Activated CD4-positive, alpha-beta T cell treated with anti-CD3 and anti-CD28 coated beads, Interleukin-2, amount 10 ng/mL, durations not matched to agents 24 days and 14 days (primary cell): ENCODE results near the gene MED8. TPM values are rescaled to one million over a fixed set of nuclear protein-coding genes. Genes with fewer than 3 reads are reported as not detected.

Experiments used
- DNase-seq: peaks from one replicate; pipeline ENCODE4 v3.0.0; 2022
- H3K27ac Mint-ChIP-seq: one replicate; pipeline ENCODE4 v1.8.0; 2022; ENCODE audit warnings: mild to moderate bottlenecking, mixed read lengths
- H3K27me3 Mint-ChIP-seq: one replicate; pipeline ENCODE4 v1.8.0; 2022; ENCODE audit warnings: mixed read lengths
- H3K36me3 Mint-ChIP-seq: one replicate; pipeline ENCODE4 v1.8.0; 2022; ENCODE audit warnings: low read depth, mild to moderate bottlenecking, mixed read lengths
- H3K4me1 Mint-ChIP-seq: one replicate; pipeline ENCODE4 v1.8.0; 2021; ENCODE audit warnings: mixed read lengths
- H3K4me3 Mint-ChIP-seq: one replicate; pipeline ENCODE4 v1.8.0; 2022; ENCODE audit warnings: mild to moderate bottlenecking, moderate library complexity, mixed read lengths
- H3K9me3 Mint-ChIP-seq: one replicate; pipeline ENCODE4 v1.8.0; 2021; ENCODE audit warnings: mixed read lengths
- intact Hi-C: fragments of 100-400 bp; cut with micrococcal nuclease; formaldehyde crosslinking; loops from one replicate; pipeline ENCODE4 v1.15.1; 2023
- total RNA-seq: library from RNA; stranded (reverse); gene quantifications from 2 replicates; pipeline ENCODE4 v1.2.3, GENCODE V29; 2022

MED8 gene, protein sequence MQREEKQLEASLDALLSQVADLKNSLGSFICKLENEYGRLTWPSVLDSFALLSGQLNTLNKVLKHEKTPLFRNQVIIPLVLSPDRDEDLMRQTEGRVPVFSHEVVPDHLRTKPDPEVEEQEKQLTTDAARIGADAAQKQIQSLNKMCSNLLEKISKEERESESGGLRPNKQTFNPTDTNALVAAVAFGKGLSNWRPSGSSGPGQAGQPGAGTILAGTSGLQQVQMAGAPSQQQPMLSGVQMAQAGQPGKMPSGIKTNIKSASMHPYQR
- total RNA-seq = 39.6 and 45.1 TPM in 2 replicates

DNA sequence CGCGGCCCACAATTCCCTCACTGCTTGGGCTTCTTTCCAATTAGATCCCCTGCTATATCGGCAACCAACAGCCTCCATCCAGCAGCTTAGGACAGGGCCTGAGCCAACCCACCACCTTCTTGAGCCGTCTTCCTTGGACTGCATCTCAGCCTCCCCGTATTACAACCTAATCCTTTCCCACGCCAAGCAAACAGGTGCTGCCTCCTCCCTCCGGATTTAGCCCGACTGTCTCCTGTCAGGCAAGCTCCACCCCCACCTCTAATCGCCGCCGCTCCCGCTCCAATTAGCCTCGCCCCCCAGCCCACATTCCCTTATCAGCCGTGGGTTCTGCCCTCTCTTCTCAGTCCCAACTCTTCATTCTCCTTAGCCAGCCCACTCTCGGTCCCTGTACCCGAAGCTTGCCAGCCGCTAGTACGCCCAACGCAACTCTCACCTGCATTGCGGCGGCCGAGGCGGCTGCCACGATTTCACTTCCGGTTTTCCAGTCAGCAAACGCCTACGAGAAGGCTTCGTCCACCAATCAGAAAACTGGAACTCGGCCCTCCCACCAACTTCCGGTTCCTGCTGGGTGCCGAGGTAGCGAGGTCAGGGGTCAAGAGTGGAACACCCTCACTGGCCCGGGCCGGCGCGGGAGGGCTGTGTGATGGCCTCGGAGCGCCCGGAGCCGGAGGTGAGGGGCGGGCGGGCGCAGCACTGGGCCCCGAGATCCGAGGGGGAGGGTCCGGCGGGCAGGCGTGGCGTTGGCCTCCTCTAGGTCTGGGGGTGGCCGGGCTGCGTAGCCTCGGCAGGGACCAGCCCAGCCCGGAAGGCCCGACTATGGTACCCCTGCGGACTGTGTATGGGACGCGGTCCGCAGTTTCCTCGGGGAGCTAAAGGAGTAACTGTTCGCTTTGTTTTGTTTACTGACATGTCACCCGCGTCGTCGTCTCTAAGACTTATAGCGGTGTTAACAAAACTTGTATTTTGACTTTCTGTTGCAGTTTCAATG lies at the start of gene MED8, which contains the start of gene SZT2:
MED8 (minus strand) TSS at position 475 of the 988 bp plus-strand sequence; CDS start at position 439, 36 bp downstream.
SZT2 (plus strand) TSS at position 574 of the 988 bp plus-strand sequence; CDS start at position 644, 70 bp downstream.
- intact Hi-C loops = loop anchor here (1.0 to 2.0 kb wide), 4 partner anchors 21 to 543 kb away; partner anchors contain the start of genes CDC20, CFAP57, EBNA1BP2 and ELOVL1
- DNase-seq = peak; percentile 99
- Mint-ChIP-seq H3K27me3 (no peaks in the 10 kb centered on the region), H3K36me3 (peaks cover 37% of the 10 kb centered on the region), H3K4me1 (peaks cover 40% of the 10 kb centered on the region), H3K4me3 (peak within 1 kb of the TSS; percentile 99), H3K27ac (peak within 1 kb of the TSS; percentile 95), H3K9me3 (no peaks in the 10 kb centered on the region)

DNA sequence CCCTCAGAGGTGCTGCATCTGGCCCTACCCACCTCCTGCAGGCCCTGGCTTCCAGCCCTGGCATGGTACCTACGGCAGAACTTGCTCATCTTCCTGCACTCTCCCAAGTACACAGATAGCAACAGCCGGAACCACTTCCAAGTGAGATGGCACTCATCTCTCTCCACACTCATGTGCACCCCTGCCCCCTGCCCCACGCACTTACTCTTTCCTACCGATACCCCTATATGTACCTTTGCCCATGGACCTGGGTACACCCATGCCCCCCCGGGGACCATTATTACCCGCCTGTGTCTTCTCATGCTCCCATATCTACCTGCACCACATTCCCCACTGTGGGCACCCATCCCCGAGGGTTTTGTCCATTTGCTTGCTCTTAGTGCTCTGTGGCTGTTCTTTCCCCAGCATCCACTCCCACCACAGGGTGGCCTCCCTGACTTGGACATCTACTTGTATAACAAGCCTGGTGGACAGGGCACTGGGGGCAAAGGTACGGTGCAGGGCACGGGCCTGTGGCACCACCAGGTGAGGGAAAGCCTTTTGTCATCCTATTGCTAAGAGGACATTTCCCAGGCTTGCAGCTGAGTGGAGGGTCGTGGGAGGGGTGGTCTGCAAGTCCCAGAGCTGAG lies 49.5 kb upstream of the MED8 start:
- Mint-ChIP-seq H3K27ac (no peak overlapping the region), H3K36me3 (peaks cover 39% of the 10 kb centered on the region), H3K27me3 (no peaks in the 10 kb centered on the region), H3K4me1 (peaks cover 7% of the 10 kb centered on the region), H3K4me3 (no peak overlapping the region), H3K9me3 (no peaks in the 10 kb centered on the region)
- intact Hi-C loops = no loop called here
- no peak for DNase-seq

DNA sequence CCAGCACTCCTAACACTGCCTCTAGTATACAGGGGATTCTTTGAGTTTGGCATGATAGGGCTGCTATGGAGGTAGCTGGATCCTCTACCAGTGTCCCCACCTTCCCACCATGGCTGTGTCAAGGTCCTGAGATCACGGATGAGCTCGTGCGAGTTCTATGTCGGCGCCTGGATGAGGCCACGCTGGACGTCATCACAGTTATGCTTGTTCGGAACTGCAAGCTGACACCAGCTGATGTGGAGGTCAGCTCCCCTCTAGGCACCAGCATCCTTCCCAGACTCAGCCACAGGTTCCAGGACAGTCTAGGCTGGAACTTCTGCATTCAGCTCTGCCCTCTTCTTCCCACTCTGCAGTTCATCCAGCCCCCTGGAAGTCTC lies 49.0 kb upstream of the MED8 start:
- intact Hi-C loops = no loop called here
- Mint-ChIP-seq H3K27me3 (no peaks in the 10 kb centered on the region), H3K9me3 (no peaks in the 10 kb centered on the region), H3K36me3 (peaks cover 38% of the 10 kb centered on the region), H3K4me3 (no peak overlapping the region), H3K4me1 (peaks cover 7% of the 10 kb centered on the region), H3K27ac (no peak overlapping the region)
- no peak for DNase-seq

DNA sequence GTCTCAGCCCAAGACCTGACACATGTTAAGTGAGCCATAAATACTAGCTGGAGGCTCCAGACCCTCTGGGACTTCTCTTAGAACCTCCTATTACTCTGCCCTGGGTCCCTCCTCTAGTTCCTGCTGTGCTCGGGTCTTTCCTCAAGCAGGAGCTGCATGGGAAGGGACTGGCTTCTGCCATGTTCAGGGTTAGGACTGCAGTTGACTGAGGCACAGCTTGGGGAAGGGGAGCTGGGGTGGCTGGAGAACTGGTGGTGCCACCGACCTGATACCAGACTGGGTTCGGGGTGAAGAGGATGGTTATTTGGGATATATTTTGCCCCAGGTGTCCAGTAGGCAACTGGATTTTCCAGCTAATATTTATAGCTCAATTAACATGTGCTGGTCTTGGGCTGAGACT lies 48.4 kb upstream of the MED8 start:
- DNase-seq = no peak
- Mint-ChIP-seq H3K9me3 (no peaks in the 10 kb centered on the region), H3K4me3 (no peak overlapping the region), H3K27me3 (no peaks in the 10 kb centered on the region), H3K4me1 (peaks cover 7% of the 10 kb centered on the region), H3K36me3 (peaks cover 40% of the 10 kb centered on the region), H3K27ac (no peak overlapping the region)
- intact Hi-C loops = no loop called here

DNA sequence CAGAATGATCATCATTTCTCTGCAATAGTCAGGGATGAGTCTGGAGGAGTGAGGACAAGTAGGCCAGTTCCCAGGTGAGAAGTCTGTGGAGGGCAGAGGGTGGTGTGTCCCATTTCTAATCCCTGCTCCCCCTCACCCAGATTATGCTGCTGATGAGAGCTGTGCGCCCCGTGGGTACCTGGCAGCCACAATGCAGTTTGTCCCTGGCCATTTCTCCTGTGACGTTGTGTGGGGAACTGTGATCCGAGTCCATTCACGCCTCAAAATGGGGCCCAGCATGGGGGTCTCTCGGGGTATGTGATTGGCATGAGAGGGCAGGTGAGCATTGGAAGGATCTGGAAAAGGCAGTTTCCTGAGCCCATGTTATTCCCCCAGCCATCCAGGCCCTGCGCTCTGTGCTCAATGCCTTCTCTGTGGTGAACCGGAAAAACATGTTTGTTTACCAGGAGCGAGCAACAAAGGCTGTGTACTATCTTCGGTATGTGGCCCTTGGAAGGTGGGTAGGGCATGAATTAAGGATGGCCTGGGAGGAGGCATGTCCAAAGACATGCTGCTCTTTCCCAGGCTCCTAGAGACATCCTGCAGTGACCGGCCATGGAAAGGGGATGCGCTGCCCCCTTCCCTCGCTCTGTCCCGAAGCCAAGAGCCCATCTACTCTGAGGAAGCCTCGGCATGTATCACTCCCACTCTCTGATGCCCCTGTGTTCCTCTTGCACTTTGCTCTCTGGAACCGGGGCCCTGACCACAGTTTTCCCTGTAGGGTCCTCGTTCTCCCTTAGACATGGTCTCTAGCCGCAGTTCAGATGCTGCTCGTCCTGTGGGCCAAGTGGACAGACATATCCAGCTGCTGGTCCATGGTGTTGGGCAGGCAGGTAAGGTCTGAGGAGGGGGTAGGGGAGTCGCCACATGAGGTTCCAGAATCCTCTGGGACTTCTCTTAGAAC lies 47.7 kb upstream of the MED8 start:
- DNase-seq = no peak
- Mint-ChIP-seq H3K27ac (no peak overlapping the region), H3K27me3 (no peaks in the 10 kb centered on the region), H3K9me3 (no peaks in the 10 kb centered on the region), H3K36me3 (peaks cover 41% of the 10 kb centered on the region), H3K4me3 (no peak overlapping the region), H3K4me1 (peaks cover 7% of the 10 kb centered on the region)
- intact Hi-C loops = no loop called here

DNA sequence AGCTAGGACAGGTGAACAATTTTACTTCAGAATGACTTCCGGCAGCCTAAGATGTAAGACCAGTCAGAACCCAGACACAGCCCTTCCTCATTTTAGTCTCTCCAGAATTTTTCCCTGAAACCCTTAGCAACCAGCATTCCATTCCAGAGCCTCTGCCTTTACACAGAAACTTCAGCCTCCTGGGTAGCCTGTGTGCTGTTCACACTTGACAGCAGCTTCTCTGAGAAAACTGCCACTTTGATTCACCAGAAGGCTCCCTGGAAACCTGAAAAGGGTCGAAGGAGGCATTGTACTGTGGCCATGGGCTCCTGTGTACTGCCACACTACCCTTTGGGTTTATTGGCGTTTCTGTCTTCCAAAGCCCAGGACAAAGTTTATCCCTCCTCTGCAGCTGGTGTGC lies 46.8 kb upstream of the MED8 start:
- Mint-ChIP-seq H3K4me1 (peaks cover 7% of the 10 kb centered on the region), H3K27ac (no peak overlapping the region), H3K4me3 (no peak overlapping the region), H3K9me3 (no peaks in the 10 kb centered on the region), H3K36me3 (peaks cover 45% of the 10 kb centered on the region), H3K27me3 (no peaks in the 10 kb centered on the region)
- no peak for DNase-seq
- intact Hi-C loops = no loop called here

DNA sequence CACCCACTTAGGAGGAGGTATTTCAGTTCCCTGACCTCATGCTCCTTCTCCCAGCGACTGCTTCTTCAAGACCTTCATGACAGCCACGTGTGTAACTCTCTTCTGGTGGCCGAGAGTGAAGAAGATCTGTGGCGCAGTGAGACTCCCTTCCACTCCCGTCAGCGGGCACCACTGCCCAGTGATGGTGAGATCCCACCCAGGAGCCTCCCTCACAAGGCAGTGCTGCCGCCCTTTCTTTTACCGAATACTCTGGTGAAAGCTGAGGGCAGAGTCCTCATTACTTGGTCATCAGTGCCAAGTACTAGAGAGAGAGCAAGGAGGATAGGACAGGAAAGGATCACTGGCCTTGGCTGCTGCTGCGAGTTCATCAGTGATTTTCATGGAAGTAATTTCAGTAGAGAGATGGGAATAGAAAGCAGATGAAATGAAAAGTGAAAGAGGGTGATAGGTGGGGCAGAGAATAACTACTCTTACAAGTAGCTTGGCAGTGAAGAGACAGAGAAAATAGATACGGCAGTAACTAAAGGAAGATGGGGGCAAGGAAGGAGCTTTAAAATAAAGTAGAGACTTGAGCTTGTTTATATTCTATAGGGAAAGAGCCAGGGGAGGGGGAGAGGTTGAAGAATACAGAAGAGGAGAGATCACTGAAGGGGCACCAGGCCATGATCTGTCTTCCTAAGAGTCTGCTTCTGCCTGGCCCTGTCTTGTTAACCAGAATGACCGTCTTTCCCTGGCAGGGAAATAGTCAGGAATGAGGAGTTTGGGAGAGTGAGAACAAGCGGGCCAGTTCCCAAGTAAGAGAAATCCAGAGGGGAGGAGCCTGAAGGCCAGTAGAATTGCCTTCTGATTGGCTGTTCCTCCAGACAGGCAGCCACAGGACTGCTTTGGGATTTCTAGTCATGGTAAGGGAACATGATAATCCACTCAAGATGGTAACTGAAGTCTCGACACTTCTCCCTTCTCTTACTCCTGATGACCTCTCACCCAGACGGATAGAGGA lies 45.8 kb upstream of the MED8 start:
- no peak for DNase-seq
- Mint-ChIP-seq H3K36me3 (peaks cover 51% of the 10 kb centered on the region), H3K27me3 (no peaks in the 10 kb centered on the region)

DNA sequence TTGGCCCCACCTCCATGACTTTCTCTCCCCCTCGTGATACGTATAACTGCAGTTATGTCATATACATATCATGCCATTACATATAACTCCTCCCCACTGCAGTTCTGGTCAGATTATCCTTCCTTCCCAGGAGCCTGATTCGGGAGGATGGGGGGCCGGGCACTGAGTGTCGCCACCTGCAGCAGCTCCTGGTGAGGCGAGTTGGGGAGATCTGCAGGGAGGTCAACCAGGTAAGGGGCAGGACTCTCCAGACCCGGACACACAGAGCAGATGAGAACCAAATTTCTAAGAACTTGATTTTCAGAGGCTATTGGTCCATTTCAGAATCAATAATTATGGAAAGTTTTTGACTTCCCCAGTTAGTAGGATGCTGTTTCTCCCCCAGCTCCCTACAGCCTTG lies 44.7 kb upstream of the MED8 start:
- Mint-ChIP-seq H3K36me3 (peaks cover 56% of the 10 kb centered on the region), H3K9me3 (no peaks in the 10 kb centered on the region), H3K27me3 (no peaks in the 10 kb centered on the region), H3K4me3 (no peak overlapping the region), H3K4me1 (peaks cover 7% of the 10 kb centered on the region), H3K27ac (no peak overlapping the region)
- intact Hi-C loops = no loop called here
- DNase-seq = no peak

More for the DNA sequence above, 45.8 kb upstream of the MED8 start:
- H3K9me3 Mint-ChIP-seq = no peaks in the 10 kb centered on the region
- H3K4me3 Mint-ChIP-seq = no peak overlapping the region
- H3K27ac Mint-ChIP-seq = no peak overlapping the region
- H3K4me1 Mint-ChIP-seq = peaks cover 7% of the 10 kb centered on the region
- intact Hi-C loops = no loop called here

DNA sequence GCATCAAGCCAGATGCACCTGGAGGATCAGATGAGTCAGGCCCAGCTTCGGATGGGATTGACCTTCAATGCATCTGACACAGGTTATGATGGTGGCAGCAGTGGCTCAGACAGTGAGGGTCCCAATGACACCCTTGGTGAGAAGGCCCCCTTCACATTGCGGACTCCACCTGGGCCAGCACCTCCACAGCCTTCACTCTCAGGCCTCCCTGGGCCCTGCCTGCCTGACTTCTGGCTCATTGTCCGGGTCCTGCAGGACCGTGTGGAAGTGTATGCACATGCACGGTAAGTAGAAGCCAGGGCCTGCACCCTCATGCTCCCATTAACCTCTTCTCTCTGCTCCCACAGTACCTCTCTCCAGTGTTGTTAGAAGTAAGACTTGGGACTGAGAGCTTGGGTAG lies 43.3 kb upstream of the MED8 start:
- no peak for DNase-seq
- no peaks in the 10 kb centered on the region for H3K9me3 Mint-ChIP-seq
- no peak overlapping the region for H3K4me3 Mint-ChIP-seq
- H3K4me1 Mint-ChIP-seq = peaks cover 7% of the 10 kb centered on the region
- H3K36me3 Mint-ChIP-seq = peaks cover 55% of the 10 kb centered on the region
- no peaks in the 10 kb centered on the region for H3K27me3 Mint-ChIP-seq
- no peak overlapping the region for H3K27ac Mint-ChIP-seq
- intact Hi-C loops = no loop called here

DNA sequence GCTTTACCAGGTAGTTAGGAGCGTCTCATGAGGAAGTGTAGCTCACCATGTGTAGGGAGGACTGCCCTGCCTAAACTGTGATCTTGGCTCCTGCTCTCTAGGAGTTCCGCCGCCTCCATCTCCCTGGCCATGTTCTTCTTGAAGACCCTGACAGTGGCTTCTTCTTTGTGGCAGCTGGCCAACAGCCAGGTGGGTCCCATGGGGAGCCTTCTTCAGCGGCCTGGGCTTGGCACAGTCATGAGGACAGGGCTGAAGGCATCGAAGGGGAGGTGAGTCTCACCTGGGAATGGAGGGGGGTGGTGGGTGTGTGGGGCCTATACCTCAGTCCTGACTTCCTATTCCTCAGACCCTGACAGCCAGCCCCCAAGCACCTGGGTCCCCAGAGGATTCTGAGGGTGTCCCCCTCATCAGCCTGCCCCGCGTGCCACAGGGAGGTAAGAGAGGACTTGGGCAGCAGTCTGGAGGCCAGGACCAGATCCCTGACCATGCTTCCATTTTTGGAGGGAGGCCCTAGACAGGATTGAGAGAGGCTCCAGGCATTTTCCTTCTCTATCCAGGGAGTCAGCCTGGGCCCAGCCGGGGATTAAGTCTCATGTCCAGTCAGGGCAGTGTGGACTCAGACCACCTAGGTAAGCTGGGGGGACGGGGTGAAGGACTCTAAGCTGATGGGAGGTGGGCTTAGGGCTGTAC lies 42.7 kb upstream of the MED8 start:
- Mint-ChIP-seq H3K4me3 (no peak overlapping the region), H3K27me3 (no peaks in the 10 kb centered on the region), H3K9me3 (no peaks in the 10 kb centered on the region), H3K36me3 (peaks cover 57% of the 10 kb centered on the region), H3K4me1 (peaks cover 7% of the 10 kb centered on the region), H3K27ac (no peak overlapping the region)
- intact Hi-C loops = no loop called here
- DNase-seq = no peak

DNA sequence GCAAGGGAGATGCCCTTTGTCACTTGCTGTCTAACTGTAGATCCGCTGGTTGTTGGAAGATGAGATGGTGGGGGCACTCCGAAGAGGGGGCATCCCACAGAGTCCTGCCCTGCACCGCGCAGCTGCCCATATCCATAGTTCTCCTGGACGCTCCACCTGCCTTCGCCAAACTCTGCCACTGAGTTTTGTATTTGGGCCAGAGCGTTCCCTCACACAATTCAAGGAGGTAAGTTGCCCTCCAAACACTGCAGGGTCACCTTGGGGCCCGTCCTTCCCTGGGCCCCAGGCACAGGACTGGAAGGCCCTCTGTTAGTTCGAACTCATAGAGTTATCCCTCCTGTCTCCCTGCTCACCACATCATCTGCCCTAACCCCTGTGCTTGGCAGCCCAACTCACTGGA lies 42.1 kb upstream of the MED8 start:
- H3K9me3 Mint-ChIP-seq = no peaks in the 10 kb centered on the region

DNA sequence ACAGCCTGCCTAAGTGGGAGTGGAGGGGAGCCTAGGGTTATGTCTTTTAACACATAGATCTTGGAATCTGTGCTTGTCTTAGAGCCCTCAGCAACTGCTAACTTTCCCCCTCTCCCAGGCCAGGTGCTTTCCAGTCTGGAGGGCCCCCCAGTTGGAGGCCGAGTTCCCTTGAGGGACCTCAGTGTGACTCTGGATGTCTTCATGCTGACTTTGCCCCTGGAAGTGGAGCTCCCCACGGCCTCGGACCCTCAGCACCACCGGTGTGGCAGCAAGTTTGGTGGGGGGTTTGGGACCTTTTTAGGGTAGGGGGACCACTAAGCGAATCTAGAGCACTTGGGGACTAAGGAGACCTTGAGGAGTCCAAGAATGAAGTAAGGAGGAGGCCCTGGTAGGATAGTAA lies 41.2 kb upstream of the MED8 start:
- Mint-ChIP-seq H3K9me3 (no peaks in the 10 kb centered on the region), H3K27ac (no peak overlapping the region), H3K4me1 (peaks cover 7% of the 10 kb centered on the region), H3K36me3 (peaks cover 63% of the 10 kb centered on the region), H3K4me3 (no peak overlapping the region), H3K27me3 (no peaks in the 10 kb centered on the region)
- DNase-seq = no peak
- intact Hi-C loops = no loop called here

More for the DNA sequence above, 42.1 kb upstream of the MED8 start:
- no peak for DNase-seq
- Mint-ChIP-seq H3K27ac (no peak overlapping the region), H3K36me3 (peaks cover 63% of the 10 kb centered on the region), H3K27me3 (no peaks in the 10 kb centered on the region), H3K4me1 (peaks cover 7% of the 10 kb centered on the region), H3K4me3 (no peak overlapping the region)
- intact Hi-C loops = no loop called here
